ENCODE data around the gene PPP4C.

PPP4C gene

DNA sequence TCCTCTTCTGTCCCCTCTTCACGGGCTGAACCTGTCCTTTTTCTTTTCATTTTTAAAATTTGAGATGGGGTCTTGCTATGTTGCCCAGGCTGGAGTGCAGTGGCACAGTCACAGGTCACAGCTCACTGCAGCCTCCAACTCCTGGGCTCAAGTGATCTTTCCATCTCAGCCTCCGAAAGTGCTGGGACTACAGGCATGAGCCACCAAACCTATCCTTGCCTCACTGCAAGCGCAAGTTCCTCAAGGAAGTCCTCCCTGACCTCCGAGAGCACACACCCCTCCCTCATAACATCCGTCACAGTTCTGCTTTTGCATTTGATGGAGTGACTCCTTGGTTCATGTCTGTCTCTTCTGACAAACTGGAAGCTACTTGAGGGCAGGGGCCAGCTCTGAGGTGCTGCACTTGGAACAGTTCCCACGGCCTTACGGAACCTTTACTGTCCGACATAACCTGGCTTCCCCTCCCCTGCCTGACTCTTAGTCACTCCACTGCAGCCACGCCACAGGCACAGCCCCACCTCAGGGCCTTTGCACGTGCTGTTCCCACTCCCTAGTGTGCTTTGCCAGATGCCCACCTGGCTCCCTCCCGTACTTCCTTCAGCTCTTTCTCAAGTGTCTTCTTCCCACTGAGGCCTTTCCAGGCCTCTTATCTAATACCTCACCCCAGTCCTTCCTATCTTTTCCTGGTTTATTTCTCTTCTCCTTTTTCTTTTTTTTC lies 11.5 kb downstream of the PPP4C start:
- no peak overlapping the region for H3K9ac ChIP-seq (ENCODE audit: low read depth in 1 of 2, low read length in 2 of 2)
- no peak overlapping the region for H3K27ac ChIP-seq (ENCODE audit: low read depth, low read length)
- H3K9me3 ChIP-seq (ENCODE audit: control insufficient read depth in 1 of 2, low read length in 2 of 2) = no peaks in the 10 kb centered on the region
- peaks cover 20 to 34% of the 10 kb centered on the region in 2 donors for H3K36me3 ChIP-seq (ENCODE audit: control insufficient read depth in 1 of 2, insufficient read depth in 2 of 2, low read length in 2 of 2)
- peaks cover 12% of the 10 kb centered on the region in 2 donors for H3K4me1 ChIP-seq (ENCODE audit: control insufficient read depth in 1 of 2, insufficient read depth in 2 of 2, low read length in 2 of 2)
- no peaks in the 10 kb centered on the region for H3K27me3 ChIP-seq (ENCODE audit: control insufficient read depth in 1 of 2, insufficient read depth in 2 of 2, low read length in 2 of 2)
- no peak overlapping the region for H3K4me3 ChIP-seq (ENCODE audit: low read depth in 1 of 2, low read length in 2 of 2)

GRCh38 chr16:30088237-30088831 lies 12.5 kb downstream of the PPP4C start:
- Histone ChIP-seq H3K9ac (ENCODE audit: low read depth in 1 of 2, low read length in 2 of 2) (no peak overlapping the region), H3K27me3 (ENCODE audit: control insufficient read depth in 1 of 2, insufficient read depth in 2 of 2, low read length in 2 of 2) (no peaks in the 10 kb centered on the region), H3K4me3 (ENCODE audit: low read depth in 1 of 2, low read length in 2 of 2) (no peak overlapping the region), H3K36me3 (ENCODE audit: control insufficient read depth in 1 of 2, insufficient read depth in 2 of 2, low read length in 2 of 2) (peaks cover 10 to 24% of the 10 kb centered on the region in 2 donors), H3K27ac (ENCODE audit: low read depth, low read length) (no peak overlapping the region), H3K4me1 (ENCODE audit: control insufficient read depth in 1 of 2, insufficient read depth in 2 of 2, low read length in 2 of 2) (peaks cover 17 to 21% of the 10 kb centered on the region in 2 donors), H3K9me3 (ENCODE audit: control insufficient read depth in 1 of 2, low read length in 2 of 2) (no peaks in the 10 kb centered on the region)

GRCh38 chr16:30088832-30089624 lies 13.2 kb downstream of the PPP4C start:
- H3K9ac ChIP-seq (ENCODE audit: low read depth in 1 of 2, low read length in 2 of 2) = no peak overlapping the region
- no peak overlapping the region for H3K27ac ChIP-seq (ENCODE audit: low read depth, low read length)
- H3K27me3 ChIP-seq (ENCODE audit: control insufficient read depth in 1 of 2, insufficient read depth in 2 of 2, low read length in 2 of 2) = no peaks in the 10 kb centered on the region
- H3K4me3 ChIP-seq (ENCODE audit: low read depth in 1 of 2, low read length in 2 of 2) = no peak overlapping the region
- no peaks in the 10 kb centered on the region for H3K9me3 ChIP-seq (ENCODE audit: control insufficient read depth in 1 of 2, low read length in 2 of 2)
- H3K36me3 ChIP-seq (ENCODE audit: control insufficient read depth in 1 of 2, insufficient read depth in 2 of 2, low read length in 2 of 2) = peaks cover 6 to 20% of the 10 kb centered on the region in 2 donors
- H3K4me1 ChIP-seq (ENCODE audit: control insufficient read depth in 1 of 2, insufficient read depth in 2 of 2, low read length in 2 of 2) = peaks cover 18 to 21% of the 10 kb centered on the region in 2 donors

DNA sequence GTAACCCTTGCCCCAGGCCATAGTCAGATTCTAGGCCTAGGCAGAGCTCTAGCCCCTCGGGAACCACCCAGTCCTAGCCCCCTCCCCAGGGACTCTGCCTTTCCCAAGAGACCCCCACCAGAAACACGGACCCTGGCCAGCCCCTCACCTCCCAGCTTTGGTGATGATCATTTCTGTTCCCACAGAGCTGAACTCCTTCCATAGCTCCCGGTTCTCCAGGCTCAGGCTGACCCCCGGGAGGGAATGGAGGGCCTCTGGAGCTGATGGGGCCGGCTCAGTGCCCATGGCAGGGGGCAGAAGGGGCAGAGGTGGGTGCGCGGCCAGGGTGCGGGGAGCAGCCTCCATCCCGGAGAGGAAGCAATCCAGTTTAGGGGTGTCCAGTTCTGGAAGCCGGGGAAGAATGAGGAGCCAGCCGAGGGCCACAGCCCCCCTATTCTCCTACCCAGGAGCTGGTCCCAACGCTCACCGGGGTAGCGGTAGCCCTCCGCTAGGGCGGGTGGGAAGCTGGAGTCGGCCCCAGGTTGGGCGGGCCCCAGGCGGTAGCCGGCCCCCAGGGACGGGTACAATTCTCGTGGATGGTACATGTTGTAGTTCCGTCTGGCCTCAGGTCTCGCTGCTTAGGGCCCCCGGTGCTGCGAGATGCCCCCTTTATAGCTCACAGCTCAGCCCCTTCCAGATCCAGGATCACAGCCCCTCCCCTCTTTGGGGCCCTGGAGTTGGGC lies 15.0 kb downstream of the PPP4C start:
- peak overlapping the region; percentile 75 to 85 for H3K4me3 ChIP-seq (ENCODE audit: low read depth in 1 of 2, low read length in 2 of 2)
- H3K4me1 ChIP-seq (ENCODE audit: control insufficient read depth in 1 of 2, insufficient read depth in 2 of 2, low read length in 2 of 2) = peaks cover 33 to 35% of the 10 kb centered on the region in 2 donors
- no peaks in the 10 kb centered on the region for H3K9me3 ChIP-seq (ENCODE audit: control insufficient read depth in 1 of 2, low read length in 2 of 2)
- peaks cover 12 to 13% of the 10 kb centered on the region in 2 donors for H3K36me3 ChIP-seq (ENCODE audit: control insufficient read depth in 1 of 2, insufficient read depth in 2 of 2, low read length in 2 of 2)
- H3K9ac ChIP-seq (ENCODE audit: low read depth in 1 of 2, low read length in 2 of 2) = peak overlapping the region in 1 of 2 donors; percentile 73
- H3K27me3 ChIP-seq (ENCODE audit: control insufficient read depth in 1 of 2, insufficient read depth in 2 of 2, low read length in 2 of 2) = no peaks in the 10 kb centered on the region
- no peak overlapping the region for H3K27ac ChIP-seq (ENCODE audit: low read depth, low read length)

DNA sequence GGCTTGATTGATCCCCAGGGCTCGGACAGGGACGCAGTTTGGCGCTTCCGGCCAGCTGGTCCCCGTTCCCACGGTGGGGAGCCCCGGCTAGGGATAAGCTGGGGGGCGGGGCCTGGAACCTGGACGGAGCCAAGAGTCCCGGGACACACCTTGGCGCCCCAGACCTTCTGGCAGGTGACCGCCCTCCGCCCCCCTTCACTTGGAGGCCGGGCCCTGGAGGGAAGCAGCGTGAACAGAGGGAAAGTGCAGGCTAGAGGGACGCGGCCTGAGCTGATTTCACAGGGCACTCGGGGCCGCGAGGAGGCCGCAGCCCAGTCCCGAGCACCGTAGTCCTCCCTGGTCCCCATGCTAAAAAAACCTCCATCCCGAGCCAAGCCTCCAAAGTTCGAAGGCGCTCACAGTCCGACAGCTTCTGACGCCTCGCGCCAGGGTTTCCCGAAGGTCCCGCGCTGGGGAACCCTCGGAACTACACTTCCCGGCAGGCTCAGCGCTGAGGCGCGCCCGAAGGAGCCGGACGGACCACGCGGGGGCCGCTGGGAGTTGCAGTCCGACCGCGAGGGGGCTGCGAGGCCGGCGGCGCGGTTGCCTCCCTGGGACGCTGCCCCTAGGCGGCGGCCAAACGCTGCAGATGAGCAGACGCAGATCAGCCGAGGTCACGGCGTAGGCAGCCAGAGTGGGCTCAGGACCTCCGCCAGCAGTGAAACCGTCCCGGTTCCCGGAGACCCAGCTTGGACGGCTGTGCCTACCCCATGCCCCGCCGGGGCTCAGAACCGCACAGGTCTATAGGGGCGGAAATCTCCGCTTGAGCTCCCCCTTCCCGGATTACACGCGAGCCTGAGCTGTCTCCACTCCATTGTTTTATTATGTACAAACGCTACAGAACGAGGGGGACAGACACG lies 15.9 kb downstream of the PPP4C start, which contains the start of gene TBX6:
Gene TBX6, minus strand, starts transcription at position 451 of the 899 bp plus-strand sequence. CDS start 731 bp downstream, outside the sequence.
- H3K4me1 ChIP-seq (ENCODE audit: control insufficient read depth in 1 of 2, insufficient read depth in 2 of 2, low read length in 2 of 2) = peaks cover 33 to 40% of the 10 kb centered on the region in 2 donors
- peaks cover 12 to 13% of the 10 kb centered on the region in 2 donors for H3K36me3 ChIP-seq (ENCODE audit: control insufficient read depth in 1 of 2, insufficient read depth in 2 of 2, low read length in 2 of 2)
- H3K9ac ChIP-seq (ENCODE audit: low read depth in 1 of 2, low read length in 2 of 2) = peak within 1 kb of the TSS; percentile 73 to 92
- H3K27ac ChIP-seq (ENCODE audit: low read depth, low read length) = peak within 1 kb of the TSS; percentile 62
- no peaks in the 10 kb centered on the region for H3K27me3 ChIP-seq (ENCODE audit: control insufficient read depth in 1 of 2, insufficient read depth in 2 of 2, low read length in 2 of 2)
- H3K4me3 ChIP-seq (ENCODE audit: low read depth in 1 of 2, low read length in 2 of 2) = peak within 1 kb of the TSS; percentile 75 to 85
- H3K9me3 ChIP-seq (ENCODE audit: control insufficient read depth in 1 of 2, low read length in 2 of 2) = peaks cover under 1 to 3% of the 10 kb centered on the region in 2 donors

DNA sequence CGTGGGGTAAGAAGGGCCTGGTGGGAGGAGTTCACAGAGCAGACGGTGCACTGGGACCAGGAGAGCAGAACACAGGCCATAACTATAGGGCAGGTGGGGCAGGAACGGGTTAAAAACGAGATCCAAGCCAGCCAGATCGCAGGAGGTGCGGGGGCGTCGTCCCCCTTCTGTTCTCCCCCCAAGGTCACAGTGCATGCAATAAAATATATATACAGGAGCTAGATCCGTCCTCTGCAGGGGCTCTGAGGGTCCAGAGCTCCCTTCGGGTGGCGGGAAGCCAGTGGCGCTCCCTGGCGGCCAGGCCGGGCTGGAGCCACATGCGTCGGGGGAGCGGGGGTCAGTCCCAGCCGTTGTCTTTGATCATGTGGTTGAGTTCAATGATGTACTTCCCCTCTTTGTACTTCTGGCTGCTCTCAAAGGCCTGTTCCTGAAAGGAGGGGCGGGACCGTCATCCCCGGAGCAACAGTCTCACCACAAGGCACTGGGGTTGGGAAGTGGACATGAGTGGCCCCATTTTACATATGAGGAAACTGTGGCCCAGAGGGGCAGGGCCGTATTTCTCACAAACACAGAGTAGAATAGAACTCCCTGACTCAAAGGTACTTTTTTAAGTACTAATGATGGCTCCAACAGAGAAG lies 16.7 kb downstream of the PPP4C start:
- Histone ChIP-seq H3K4me3 (ENCODE audit: low read depth in 1 of 2, low read length in 2 of 2) (peak overlapping the region; percentile 75 to 85), H3K36me3 (ENCODE audit: control insufficient read depth in 1 of 2, insufficient read depth in 2 of 2, low read length in 2 of 2) (peaks cover 12 to 13% of the 10 kb centered on the region in 2 donors), H3K9ac (ENCODE audit: low read depth in 1 of 2, low read length in 2 of 2) (peak overlapping the region; percentile 73 to 92), H3K4me1 (ENCODE audit: control insufficient read depth in 1 of 2, insufficient read depth in 2 of 2, low read length in 2 of 2) (peaks cover 33 to 40% of the 10 kb centered on the region in 2 donors), H3K9me3 (ENCODE audit: control insufficient read depth in 1 of 2, low read length in 2 of 2) (peaks cover 8 to 10% of the 10 kb centered on the region in 2 donors), H3K27ac (ENCODE audit: low read depth, low read length) (peak overlapping the region; percentile 62), H3K27me3 (ENCODE audit: control insufficient read depth in 1 of 2, insufficient read depth in 2 of 2, low read length in 2 of 2) (no peaks in the 10 kb centered on the region)

- Histone ChIP-seq H3K9ac (ENCODE audit: low read depth in 1 of 2, low read length in 2 of 2) (peak overlapping the region; percentile 76 to 95), H3K9me3 (ENCODE audit: control insufficient read depth in 1 of 2, low read length in 2 of 2) (peaks cover 11 to 22% of the 10 kb centered on the region in 2 donors), H3K4me3 (ENCODE audit: low read depth in 1 of 2, low read length in 2 of 2) (peak overlapping the region; percentile 90 to 98), H3K4me1 (ENCODE audit: control insufficient read depth in 1 of 2, insufficient read depth in 2 of 2, low read length in 2 of 2) (peaks cover 33 to 40% of the 10 kb centered on the region in 2 donors), H3K36me3 (ENCODE audit: control insufficient read depth in 1 of 2, insufficient read depth in 2 of 2, low read length in 2 of 2) (peaks cover 12 to 13% of the 10 kb centered on the region in 2 donors), H3K27ac (ENCODE audit: low read depth, low read length) (no peak overlapping the region), H3K27me3 (ENCODE audit: control insufficient read depth in 1 of 2, insufficient read depth in 2 of 2, low read length in 2 of 2) (no peaks in the 10 kb centered on the region)
Observed at GRCh38 chr16:30094541-30095165, 18.9 kb downstream of the PPP4C start.

DNA sequence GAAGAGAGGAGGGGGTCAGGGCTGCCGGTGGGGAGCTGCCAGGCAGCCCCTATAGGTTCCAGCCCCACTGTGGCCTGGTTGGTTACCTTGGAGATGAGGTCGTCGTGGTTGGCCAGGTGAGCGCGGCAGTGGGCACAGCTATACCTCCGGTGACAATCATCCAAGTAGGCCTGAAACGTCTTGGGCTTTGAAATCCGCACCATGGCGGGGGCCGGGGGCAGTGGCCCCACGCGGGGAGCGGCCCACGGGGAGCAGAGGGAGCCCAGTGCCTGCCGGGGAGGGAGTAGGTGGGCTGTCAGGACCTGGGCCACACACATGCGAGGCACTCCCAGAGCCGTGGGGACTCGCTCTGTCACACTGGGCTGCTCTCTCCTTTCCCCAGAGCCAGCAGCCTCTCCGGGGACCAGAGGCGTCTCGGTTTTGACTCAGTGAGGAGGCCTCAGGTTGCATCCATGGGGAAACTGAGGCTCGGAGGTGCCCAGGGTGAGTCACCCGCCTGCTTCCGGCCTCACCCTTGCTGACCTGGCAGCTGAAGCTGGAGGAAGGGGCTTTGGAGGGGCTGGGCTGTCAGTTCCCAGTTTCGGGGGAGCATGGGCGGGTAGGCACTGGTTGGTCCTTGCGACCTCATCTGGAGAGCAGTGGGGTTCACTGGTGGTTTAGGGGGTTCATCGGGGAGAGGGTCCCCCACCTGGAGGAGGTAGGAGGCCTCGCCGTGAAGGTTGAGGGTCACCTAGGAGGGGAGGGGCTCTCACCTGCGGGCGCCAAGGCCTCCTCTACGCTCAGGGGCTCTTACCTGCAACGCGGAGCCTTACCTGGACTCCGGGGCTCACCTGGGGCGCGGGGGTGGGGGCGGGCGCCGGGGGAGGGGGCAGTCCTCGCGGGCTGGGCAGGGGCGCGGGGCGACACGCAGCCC lies 19.6 kb downstream of the PPP4C start:
- peak overlapping the region; percentile 76 to 95 for H3K9ac ChIP-seq (ENCODE audit: low read depth in 1 of 2, low read length in 2 of 2)
- H3K9me3 ChIP-seq (ENCODE audit: control insufficient read depth in 1 of 2, low read length in 2 of 2) = peaks cover 11 to 22% of the 10 kb centered on the region in 2 donors
- H3K36me3 ChIP-seq (ENCODE audit: control insufficient read depth in 1 of 2, insufficient read depth in 2 of 2, low read length in 2 of 2) = peaks cover 12 to 13% of the 10 kb centered on the region in 2 donors
- no peaks in the 10 kb centered on the region for H3K27me3 ChIP-seq (ENCODE audit: control insufficient read depth in 1 of 2, insufficient read depth in 2 of 2, low read length in 2 of 2)
- peak overlapping the region; percentile 90 to 98 for H3K4me3 ChIP-seq (ENCODE audit: low read depth in 1 of 2, low read length in 2 of 2)
- H3K27ac ChIP-seq (ENCODE audit: low read depth, low read length) = peak overlapping the region; percentile 84
- peaks cover 29 to 40% of the 10 kb centered on the region in 2 donors for H3K4me1 ChIP-seq (ENCODE audit: control insufficient read depth in 1 of 2, insufficient read depth in 2 of 2, low read length in 2 of 2)
